ENCODE data around the gene ACSL3. TPM values are rescaled to one million over a fixed set of nuclear protein-coding genes. Genes with fewer than 3 reads are reported as not detected.

The ACSL3 gene
- total and polyA plus RNA-seq, 10 donors, result 7.5 to 50.2 (median 41.8) TPM

GRCh38 chr2:222907790-222908441 is 47.1 kb downstream of the ACSL3 start:
- TF ChIP-seq CTCF (IDR thresholded peaks at IDR 0.05 in 8 of 11, conservative IDR thresholded peaks at IDR 0.05 in 3 of 11) (no peak), POLR2AphosphoS5 (IDR thresholded peaks at IDR 0.05) (no peak), POLR2A (IDR thresholded peaks at IDR 0.05) (no peak)
- intact Hi-C loops (cut with DNase I; ENCODE audit: low total_unique reads), result no loop called here
- H3K36me3 ChIP-seq, result peaks cover 0 to 65% (median 4%) of the 10 kb centered on the region in 6 donors
- 92 to 96% (median 94%) methylated on average over 10 of the region's 10 CpGs for WGBS, 5 donors
- no peak for DNase-seq
- H3K4me1 ChIP-seq, result peaks cover 0 to 52% (median 17%) of the 10 kb centered on the region in 6 donors
- no peak overlapping the region for H3K27ac ChIP-seq
- H3K9me3 ChIP-seq, result no peaks in the 10 kb centered on the region
- H3K4me3 ChIP-seq, result no peak overlapping the region
- H3K27me3 ChIP-seq (replicated peaks in 1 of 7), result no peaks in the 10 kb centered on the region

- Histone ChIP-seq H3K27ac (no peak overlapping the region), H3K4me1 (peaks cover 0 to 57% (median 26%) of the 10 kb centered on the region in 6 donors), H3K4me3 (no peak overlapping the region), H3K36me3 (peaks cover 0 to 61% (median 4%) of the 10 kb centered on the region in 6 donors), H3K27me3 (replicated peaks in 1 of 7) (no peaks in the 10 kb centered on the region), H3K9me3 (no peaks in the 10 kb centered on the region)
- WGBS, 5 donors, result 82 to 96% (median 95%) methylated on average over 3 of the region's 3 CpGs
- TF ChIP-seq CTCF (IDR thresholded peaks at IDR 0.05 in 8 of 11, conservative IDR thresholded peaks at IDR 0.05 in 3 of 11) (no peak), POLR2A (IDR thresholded peaks at IDR 0.05) (no peak), POLR2AphosphoS5 (IDR thresholded peaks at IDR 0.05) (no peak)
- no peak for DNase-seq
- intact Hi-C loops (cut with DNase I; ENCODE audit: low total_unique reads), result no loop called here
These were observed 48.5 kb downstream of the ACSL3 start for GRCh38 chr2:222909286-222909685.

- Histone ChIP-seq H3K36me3 (peaks cover 0 to 53% (median 6%) of the 10 kb centered on the region in 6 donors), H3K4me3 (peak overlapping the region in 1 of 8 donors; percentile 19), H3K27ac (peak overlapping the region in 7 of 8 donors; percentile 55 to 82 (median 65)), H3K27me3 (replicated peaks in 1 of 7) (no peaks in the 10 kb centered on the region), H3K9me3 (no peaks in the 10 kb centered on the region), H3K4me1 (peaks cover 0 to 47% (median 30%) of the 10 kb centered on the region in 6 donors)
- intact Hi-C loops (cut with DNase I; ENCODE audit: low total_unique reads), result no loop called here
- 27 to 39% (median 31%) methylated on average over 2 of the region's 2 CpGs for WGBS, 5 donors
- no peak for DNase-seq
- peak in 1 of 3 donors; percentile 61 for TF ChIP-seq POLR2AphosphoS5 (IDR thresholded peaks at IDR 0.05)
- TF ChIP-seq POLR2A (IDR thresholded peaks at IDR 0.05), result peak in 1 of 3 donors; percentile 11
- no peak for TF ChIP-seq CTCF (IDR thresholded peaks at IDR 0.05 in 8 of 11, conservative IDR thresholded peaks at IDR 0.05 in 3 of 11)
These were observed 51.3 kb downstream of the ACSL3 start for GRCh38 chr2:222912117-222912516.

GRCh38 chr2:222912776-222913175 is 51.9 kb downstream of the ACSL3 start:
- TF ChIP-seq CTCF (IDR thresholded peaks at IDR 0.05 in 8 of 11, conservative IDR thresholded peaks at IDR 0.05 in 3 of 11) (no peak), POLR2A (IDR thresholded peaks at IDR 0.05) (no peak), POLR2AphosphoS5 (IDR thresholded peaks at IDR 0.05) (no peak)
- peaks cover 0 to 46% (median 30%) of the 10 kb centered on the region in 6 donors for H3K4me1 ChIP-seq
- 67 to 78% (median 71%) methylated on average over 3 of the region's 3 CpGs for WGBS, 5 donors
- no peaks in the 10 kb centered on the region for H3K9me3 ChIP-seq
- no peak for DNase-seq
- no peaks in the 10 kb centered on the region for H3K27me3 ChIP-seq (replicated peaks in 1 of 7)
- intact Hi-C loops (cut with DNase I; ENCODE audit: low total_unique reads), result no loop called here
- H3K4me3 ChIP-seq, result peak overlapping the region in 1 of 8 donors; percentile 19
- H3K27ac ChIP-seq, result peak overlapping the region in 7 of 8 donors; percentile 55 to 82 (median 65)
- H3K36me3 ChIP-seq, result peaks cover 0 to 53% (median 6%) of the 10 kb centered on the region in 6 donors

Data from spleen (tissue), 11 donors.